NCI-H510A treated with DMSO at 0.1 percent for 48 hours (cell line): ENCODE data around the gene TPM4.
"Not testable (repeated sequence)": the region's sequence is repeated elsewhere in the genome, so short reads cannot be mapped to it uniquely, and the experiment has no call there.

ENCODE experiments used
- DNase-seq: peaks from one replicate; lab custom pipeline; 2025; lab: John Stamatoyannopoulos, UW

The TPM4 gene

DNA sequence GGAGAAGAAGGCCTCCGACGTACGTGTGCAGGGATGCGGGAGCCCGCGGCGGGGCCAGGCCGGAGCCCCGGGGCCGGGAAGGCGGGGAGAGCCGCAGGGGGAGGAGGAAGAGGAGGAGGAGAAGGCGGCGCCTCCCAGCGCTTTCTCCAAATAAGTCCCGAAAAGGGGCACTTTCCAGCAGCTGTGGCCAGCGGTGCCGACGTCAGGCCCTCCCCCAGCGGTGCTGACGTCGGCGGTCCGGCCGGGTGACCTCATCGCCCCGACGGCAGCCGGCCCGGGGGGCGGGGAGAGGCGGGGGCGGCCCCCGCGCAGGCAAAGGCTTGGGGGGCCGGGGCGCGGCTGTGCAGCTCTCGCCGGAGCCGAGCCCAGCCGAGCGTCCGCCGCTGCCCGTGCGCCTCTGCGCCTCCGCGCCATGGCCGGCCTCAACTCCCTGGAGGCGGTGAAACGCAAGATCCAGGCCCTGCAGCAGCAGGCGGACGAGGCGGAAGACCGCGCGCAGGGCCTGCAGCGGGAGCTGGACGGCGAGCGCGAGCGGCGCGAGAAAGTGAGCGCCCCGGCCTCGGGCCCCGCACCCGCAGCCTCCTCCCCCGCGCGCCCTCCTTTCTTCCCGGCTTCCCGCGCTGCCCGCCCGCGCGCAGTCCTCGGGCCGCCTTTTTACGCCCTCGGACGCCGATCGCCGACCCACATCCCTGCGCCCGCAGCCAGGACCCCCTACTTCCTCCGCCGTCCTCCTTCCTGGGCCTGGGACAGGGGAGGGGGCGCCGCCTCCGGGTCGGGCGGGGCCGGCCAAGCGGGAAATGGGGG, at the start of gene TPM4:
TPM4 (plus strand) TSS at position 342 of the 804 bp plus-strand sequence; CDS start at position 413, 71 bp downstream.
- DNase-seq: peak; percentile 72

- no peak for DNase-seq
Observed at GRCh38 chr19:16026756-16027155, 49.5 kb upstream of the TPM4 start.

- no peak for DNase-seq
Observed at GRCh38 chr19:16027528-16027927, 48.8 kb upstream of the TPM4 start.

GRCh38 chr19:16030155-16030554, 46.1 kb upstream of the TPM4 start:
- not testable (repeated sequence) for DNase-seq

DNA sequence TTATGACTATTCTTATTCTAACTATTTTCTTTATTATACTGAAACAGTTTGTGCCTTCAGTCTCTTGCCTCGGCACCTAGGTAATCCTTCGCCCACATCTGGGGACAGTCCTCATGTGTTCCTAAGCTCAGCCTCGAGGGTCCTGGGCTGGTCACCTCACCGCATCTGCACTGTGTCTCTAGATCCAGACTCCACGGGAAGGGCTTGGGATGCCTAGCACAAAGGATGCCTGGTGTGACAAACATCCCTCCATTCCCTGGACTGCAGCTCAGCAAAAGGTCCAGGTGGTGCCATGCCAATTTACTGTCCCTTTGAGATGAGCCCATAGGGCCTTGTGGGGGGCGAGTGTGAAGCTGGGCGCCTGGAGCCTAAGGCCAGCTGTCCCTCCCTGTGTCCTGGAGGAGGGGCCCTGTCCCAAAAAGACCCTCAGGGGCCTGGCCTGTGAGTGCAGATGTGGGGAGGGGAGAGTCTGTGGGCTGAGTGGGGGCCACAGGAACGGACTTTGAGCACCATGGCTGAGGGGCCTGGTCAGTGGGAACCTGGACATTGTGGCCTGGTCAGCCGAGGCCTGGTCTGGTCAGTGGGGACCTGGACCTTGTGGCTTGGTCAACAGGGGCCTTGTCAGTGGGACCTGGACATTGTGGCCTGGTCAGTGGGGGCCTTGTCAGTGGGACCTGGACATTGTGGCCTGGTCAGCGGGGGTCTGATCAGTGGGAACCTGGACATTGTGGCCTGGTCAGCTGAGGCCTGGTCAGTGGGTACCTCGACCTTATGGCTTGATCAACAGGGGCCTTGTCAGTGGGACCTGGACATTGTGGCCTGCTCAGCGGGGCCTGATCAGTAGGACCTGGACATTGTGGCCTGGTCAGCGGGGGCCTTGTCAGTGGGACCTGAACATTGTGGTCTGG, 45.1 kb upstream of the TPM4 start:
- no peak for DNase-seq

DNA sequence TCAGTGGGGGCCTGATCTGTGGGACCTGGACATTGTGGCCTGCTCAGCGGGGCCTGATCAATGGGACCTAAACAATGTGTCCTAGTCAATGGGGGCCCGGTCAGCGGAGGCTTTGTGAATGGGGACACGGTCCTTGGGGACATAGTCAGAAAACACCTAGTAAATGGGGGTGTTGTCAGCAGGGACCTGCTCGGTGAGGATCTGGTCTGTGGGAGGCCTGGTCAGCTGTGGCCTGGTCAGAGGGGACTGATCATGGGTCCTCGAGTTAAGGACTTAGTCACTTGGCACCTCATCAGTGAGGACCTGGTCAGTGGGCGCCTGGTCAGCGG, 44.5 kb upstream of the TPM4 start:
- DNase-seq: no peak

DNA sequence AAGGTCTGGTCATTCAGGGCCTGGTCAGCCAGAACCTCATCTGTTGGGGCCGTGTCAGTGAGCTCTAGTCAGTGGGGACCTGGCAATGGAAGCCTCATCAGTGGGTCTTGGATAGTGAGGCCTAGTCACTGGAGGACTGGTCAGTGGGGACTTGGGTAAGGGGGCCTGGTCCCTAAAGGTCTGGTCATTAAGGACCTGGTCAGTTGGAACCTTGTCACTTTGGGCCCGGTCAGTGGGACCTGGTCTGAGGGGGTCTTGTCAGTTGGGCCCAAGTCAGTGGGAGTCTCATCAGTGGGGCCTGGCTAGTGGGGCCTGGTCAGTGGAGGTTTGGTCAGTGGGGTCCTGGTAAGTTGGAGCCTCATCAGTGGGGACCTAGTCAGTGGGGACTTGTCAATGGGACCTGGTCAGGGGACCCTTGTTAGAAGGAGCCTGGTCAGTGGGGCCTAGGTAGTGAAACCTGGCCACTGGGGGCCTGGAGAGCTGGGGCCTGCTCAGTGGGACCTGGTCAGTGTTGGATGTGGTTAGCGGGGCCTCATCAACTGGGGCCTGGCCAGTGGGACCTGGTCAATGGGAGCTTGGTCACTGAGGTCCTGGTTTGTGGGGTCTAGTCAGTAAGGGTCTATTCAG, 43.7 kb upstream of the TPM4 start:
- DNase-seq: no peak

DNA sequence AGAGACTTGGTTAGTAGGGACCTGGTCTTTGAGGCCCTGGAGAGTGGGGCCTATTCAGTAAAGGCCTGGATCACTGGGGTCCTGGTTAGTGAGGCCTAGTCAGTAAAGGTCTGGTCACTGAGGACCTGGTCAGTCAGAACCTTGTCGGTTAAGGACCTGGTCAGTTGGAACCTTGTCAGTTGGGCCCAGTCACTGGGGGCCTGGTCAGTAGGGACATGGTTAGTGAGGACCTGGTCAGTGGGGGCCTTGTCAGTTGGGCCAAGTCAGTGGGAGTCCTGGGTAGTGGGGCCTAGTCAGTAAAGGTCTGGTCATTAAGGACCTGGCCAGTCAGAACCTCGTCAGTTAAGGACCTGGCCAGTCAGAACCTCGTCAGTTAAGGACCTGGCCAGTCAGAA, 43.2 kb upstream of the TPM4 start:
- no peak for DNase-seq

DNA sequence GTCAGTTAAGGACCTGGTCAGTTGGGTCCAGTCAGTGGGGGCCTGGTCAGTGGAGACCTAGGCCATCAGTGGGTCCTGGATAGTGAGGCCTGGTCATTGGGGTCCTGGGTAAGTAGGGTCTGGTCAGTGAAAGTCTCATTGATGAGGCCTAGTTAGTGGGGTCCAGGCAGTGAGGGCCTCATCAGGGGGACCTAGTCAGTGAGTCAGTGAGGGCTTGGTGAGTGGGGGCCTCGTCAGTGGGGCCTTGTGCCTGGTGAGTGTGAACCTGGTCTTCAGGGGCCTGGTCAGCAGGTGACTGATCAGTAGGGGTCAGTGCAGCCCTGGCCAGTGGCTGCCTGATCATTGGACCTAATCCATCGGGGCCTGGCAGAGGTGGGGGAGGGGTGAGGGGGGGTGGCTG, 42.6 kb upstream of the TPM4 start:
- no peak for DNase-seq

DNA sequence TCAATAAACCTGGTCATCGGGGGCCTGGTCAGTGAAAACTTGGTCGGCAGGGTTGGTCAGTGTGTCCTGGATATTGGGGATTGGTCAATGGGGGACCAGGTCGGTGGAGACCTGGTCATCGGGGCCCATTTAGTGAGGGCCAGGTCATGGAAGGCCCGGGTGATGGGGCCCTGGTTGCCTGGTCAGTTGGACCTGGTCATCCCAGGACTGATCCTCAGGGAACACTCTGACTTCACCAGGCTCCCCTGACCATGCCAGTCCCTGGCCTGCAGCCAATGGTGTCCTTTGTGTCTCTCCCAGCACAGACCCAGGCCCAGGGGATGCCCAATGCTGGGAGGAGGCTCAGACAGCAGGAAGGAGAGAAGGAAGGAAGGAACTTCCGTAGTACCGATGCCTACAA, 42.1 kb upstream of the TPM4 start:
- no peak for DNase-seq

- no peak for DNase-seq
Observed at GRCh38 chr19:16034958-16035560, 41.2 kb upstream of the TPM4 start.

- no peak for DNase-seq
Observed at GRCh38 chr19:16035601-16036297, 40.5 kb upstream of the TPM4 start.

GRCh38 chr19:16036397-16036925, 39.8 kb upstream of the TPM4 start:
- no peak for DNase-seq

DNA sequence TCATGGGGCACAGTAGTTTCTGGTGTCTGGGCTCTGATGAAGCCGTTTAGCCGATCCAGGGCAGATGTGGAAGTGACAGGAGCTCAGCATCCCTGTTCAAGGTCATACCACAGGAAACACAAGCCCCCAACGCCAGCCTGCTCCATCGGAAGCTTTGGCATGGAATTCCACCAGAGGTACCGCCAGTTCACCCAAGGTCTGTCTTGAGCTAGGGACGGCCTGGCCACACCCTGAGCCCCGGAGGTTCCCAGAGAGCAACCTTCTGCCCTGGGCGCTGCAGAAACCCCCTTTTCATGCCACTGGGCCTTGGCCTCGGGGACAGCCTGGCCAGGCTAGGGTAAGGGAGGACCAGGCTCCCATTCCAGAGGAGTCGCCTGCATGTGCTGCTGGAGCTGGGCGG, 39.4 kb upstream of the TPM4 start:
- DNase-seq: no peak

GRCh38 chr19:16037424-16038195, 38.7 kb upstream of the TPM4 start:
- no peak for DNase-seq

- DNase-seq: no peak
Observed at GRCh38 chr19:16038196-16038695, 38.0 kb upstream of the TPM4 start.

- DNase-seq: no peak
Observed at GRCh38 chr19:16039081-16039480, 37.2 kb upstream of the TPM4 start.

DNA sequence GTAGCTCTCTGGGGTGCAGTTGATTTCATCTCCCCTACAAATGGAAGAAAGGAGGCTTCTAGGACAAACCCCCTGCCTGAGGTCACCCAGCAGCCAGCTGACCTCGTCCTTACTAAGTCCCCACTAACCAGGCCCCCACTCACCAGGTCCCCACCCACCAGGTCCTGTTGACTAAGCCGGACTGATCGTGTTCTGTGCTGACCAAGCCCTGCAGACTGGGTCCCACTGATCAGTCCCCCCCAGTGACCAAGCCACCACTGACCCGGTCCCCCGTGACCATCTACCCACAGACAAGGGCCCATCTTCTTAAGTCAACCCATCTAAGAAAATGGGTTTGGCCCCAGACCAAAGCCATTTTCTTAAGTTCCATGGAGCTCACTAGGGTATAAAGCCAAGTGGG, 36.8 kb upstream of the TPM4 start:
- DNase-seq: no peak

- no peak for DNase-seq
Observed at GRCh38 chr19:16040642-16041041, 35.7 kb upstream of the TPM4 start.

GRCh38 chr19:16041299-16041990, 34.9 kb upstream of the TPM4 start:
- DNase-seq: peak; percentile 7
